Suprapubic skin (tissue), 4 donors: ENCODE results near the gene LNX2.

Experiments
- CTCF ChIP-seq, 2 donors: fragments of 200-600 bp in 1 of 2; fragments of 450-650 bp in 1 of 2; sonication (generic) in 1 of 2; IDR thresholded peaks; one replicate each; pipeline ENCODE4 v1.5.1; 2016 to 2019; ENCODE audit warnings: antibody characterized with exemption in 2 of 2, mild to moderate bottlenecking in 1 of 2, moderate library complexity in 1 of 2
- EP300 ChIP-seq: sonication (generic); formaldehyde crosslinking; IDR thresholded peaks from one replicate; pipeline ENCODE4 v1.6.1; 2017; ENCODE audit warnings: antibody characterized with exemption
- POLR2A ChIP-seq, 2 donors: fragments of 450-650 bp; IDR thresholded peaks; one replicate each; pipeline ENCODE4 v1.6.1; 2017; ENCODE audit warnings: antibody characterized with exemption in 2 of 2, mild to moderate bottlenecking in 2 of 2, moderate library complexity in 2 of 2
- POLR2AphosphoS5 ChIP-seq, 3 donors: sonication (generic); formaldehyde crosslinking; IDR thresholded peaks; one replicate each; pipeline ENCODE4 v1.6.1; 2017; ENCODE audit warnings: antibody characterized with exemption in 3 of 3

- TF ChIP-seq POLR2A (IDR thresholded peaks at IDR 0.05) = no peak
- TF ChIP-seq POLR2AphosphoS5 (IDR thresholded peaks at IDR 0.05) = no peak
- TF ChIP-seq CTCF (IDR thresholded peaks at IDR 0.05) = no peak
- no peak for TF ChIP-seq EP300
These were observed 93.8 kb downstream of the LNX2 start for GRCh38 chr13:27526516-27526915.
